ENCODE data around the gene UTP20. TPM values are rescaled to one million over a fixed set of nuclear protein-coding genes. Genes with fewer than 3 reads are reported as not detected.

Gene UTP20
- polyA plus RNA-seq, 2 of the 4 experiments (the other 2 are of a cell fraction) = 12.6 to 34.6 TPM

DNA sequence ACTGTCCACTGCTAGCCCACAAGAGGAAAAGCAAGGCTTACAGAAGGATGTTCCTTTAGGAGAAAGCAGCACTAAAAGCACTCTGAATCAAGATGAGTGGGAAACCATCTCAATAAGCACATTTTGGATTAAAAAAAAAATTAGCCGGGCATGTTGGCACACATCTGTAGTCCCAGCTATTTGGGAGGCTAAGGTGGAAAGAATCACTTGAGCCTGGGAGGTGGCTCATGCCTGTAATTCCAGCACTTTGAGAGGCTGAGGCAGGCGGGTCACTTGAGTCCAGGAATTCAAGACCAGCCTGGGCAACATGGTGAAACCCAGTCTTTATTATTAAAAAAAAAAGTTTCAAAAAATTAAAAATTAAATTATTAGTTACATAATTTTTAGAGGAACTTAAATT, 144.7 kb downstream of the UTP20 start:
- no peak for ATAC-seq
- H3K4me3 ChIP-seq = no peak overlapping the region
- no peaks in the 10 kb centered on the region for H3K4me1 ChIP-seq

DNA sequence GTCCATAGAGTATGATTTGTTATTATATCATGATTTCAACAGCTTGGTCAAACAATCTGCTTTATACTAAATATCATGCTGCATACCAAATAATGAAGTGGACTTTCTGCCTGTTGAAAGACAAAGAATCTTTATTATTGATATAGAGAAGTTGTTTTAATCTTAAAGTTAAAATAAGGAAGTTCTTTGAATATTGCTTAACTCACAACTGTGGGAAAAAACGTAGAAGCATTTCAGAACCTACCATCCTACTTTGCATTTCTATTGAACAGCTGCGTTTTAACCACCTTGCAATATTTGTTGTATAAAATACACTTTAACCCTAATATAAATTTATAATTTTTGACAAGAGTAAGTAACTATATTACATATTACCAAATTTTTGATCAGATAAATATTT, 150.6 kb downstream of the UTP20 start:
- Histone ChIP-seq H3K4me2 (no peak overlapping the region), H3K27ac (no peak overlapping the region), H3K9me3 (no peaks in the 10 kb centered on the region), H3K4me1 (no peaks in the 10 kb centered on the region), H3K4me3 (no peak overlapping the region)
- FAIRE-seq (no peak), ATAC-seq (no peak), DNase-seq (ENCODE audit: low read depth in 1 of 2, low spot score in 1 of 2) (no peak)
- CTCF ChIA-PET = interaction anchor here (1.0 kb wide), 2 partner anchors 16 to 23 kb away, joined by 3 read pairs; partner anchors contain the start of gene ARL1
- POLR2A ChIA-PET = no interaction called here
- 53% methylated on average over 2 of the region's 2 CpGs for WGBS (ENCODE audit: missing lambda C conversion rate)
- TF ChIP-seq MAFK (IDR thresholded peaks at IDR 0.05; ENCODE audit: partially characterized antibody) (no peak), RFX5 (IDR thresholded peaks at IDR 0.05) (no peak), JUNB (IDR thresholded peaks at IDR 0.05) (no peak), MAZ (IDR thresholded peaks at IDR 0.05; ENCODE audit: borderline replicate concordance, low read depth, low read length) (no peak), HDAC2 (IDR thresholded peaks at IDR 0.05) (no peak), NPAS2 (CRISPR knock-in tag; IDR thresholded peaks at IDR 0.05; ENCODE audit: borderline replicate concordance) (no peak), PHF8 (IDR thresholded peaks at IDR 0.05; ENCODE audit: borderline replicate concordance, low read depth) (no peak), FOXS1 (CRISPR knock-in tag; IDR thresholded peaks at IDR 0.05) (no peak)
- TF ChIP-seq, protein P1, sequence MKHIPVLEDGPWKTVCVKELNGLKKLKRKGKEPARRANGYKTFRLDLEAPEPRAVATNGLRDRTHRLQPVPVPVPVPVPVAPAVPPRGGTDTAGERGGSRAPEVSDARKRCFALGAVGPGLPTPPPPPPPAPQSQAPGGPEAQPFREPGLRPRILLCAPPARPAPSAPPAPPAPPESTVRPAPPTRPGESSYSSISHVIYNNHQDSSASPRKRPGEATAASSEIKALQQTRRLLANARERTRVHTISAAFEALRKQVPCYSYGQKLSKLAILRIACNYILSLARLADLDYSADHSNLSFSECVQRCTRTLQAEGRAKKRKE (CRISPR knock-in tag; IDR thresholded peaks at IDR 0.05; ENCODE audit: low read depth) = no peak
- TF ChIP-seq, protein P2, sequence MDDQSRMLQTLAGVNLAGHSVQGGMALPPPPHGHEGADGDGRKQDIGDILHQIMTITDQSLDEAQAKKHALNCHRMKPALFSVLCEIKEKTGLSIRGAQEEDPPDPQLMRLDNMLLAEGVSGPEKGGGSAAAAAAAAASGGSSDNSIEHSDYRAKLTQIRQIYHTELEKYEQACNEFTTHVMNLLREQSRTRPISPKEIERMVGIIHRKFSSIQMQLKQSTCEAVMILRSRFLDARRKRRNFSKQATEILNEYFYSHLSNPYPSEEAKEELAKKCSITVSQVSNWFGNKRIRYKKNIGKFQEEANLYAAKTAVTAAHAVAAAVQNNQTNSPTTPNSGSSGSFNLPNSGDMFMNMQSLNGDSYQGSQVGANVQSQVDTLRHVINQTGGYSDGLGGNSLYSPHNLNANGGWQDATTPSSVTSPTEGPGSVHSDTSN (IDR thresholded peaks at IDR 0.05) = no peak
- TF ChIP-seq, protein P3, sequence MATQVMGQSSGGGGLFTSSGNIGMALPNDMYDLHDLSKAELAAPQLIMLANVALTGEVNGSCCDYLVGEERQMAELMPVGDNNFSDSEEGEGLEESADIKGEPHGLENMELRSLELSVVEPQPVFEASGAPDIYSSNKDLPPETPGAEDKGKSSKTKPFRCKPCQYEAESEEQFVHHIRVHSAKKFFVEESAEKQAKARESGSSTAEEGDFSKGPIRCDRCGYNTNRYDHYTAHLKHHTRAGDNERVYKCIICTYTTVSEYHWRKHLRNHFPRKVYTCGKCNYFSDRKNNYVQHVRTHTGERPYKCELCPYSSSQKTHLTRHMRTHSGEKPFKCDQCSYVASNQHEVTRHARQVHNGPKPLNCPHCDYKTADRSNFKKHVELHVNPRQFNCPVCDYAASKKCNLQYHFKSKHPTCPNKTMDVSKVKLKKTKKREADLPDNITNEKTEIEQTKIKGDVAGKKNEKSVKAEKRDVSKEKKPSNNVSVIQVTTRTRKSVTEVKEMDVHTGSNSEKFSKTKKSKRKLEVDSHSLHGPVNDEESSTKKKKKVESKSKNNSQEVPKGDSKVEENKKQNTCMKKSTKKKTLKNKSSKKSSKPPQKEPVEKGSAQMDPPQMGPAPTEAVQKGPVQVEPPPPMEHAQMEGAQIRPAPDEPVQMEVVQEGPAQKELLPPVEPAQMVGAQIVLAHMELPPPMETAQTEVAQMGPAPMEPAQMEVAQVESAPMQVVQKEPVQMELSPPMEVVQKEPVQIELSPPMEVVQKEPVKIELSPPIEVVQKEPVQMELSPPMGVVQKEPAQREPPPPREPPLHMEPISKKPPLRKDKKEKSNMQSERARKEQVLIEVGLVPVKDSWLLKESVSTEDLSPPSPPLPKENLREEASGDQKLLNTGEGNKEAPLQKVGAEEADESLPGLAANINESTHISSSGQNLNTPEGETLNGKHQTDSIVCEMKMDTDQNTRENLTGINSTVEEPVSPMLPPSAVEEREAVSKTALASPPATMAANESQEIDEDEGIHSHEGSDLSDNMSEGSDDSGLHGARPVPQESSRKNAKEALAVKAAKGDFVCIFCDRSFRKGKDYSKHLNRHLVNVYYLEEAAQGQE (IDR thresholded peaks at IDR 0.05) = no peak
- TF ChIP-seq, protein P4, sequence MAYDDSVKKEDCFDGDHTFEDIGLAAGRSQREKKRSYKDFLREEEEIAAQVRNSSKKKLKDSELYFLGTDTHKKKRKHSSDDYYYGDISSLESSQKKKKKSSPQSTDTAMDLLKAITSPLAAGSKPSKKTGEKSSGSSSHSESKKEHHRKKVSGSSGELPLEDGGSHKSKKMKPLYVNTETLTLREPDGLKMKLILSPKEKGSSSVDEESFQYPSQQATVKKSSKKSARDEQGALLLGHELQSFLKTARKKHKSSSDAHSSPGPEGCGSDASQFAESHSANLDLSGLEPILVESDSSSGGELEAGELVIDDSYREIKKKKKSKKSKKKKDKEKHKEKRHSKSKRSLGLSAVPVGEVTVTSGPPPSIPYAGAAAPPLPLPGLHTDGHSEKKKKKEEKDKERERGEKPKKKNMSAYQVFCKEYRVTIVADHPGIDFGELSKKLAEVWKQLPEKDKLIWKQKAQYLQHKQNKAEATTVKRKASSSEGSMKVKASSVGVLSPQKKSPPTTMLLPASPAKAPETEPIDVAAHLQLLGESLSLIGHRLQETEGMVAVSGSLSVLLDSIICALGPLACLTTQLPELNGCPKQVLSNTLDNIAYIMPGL (CRISPR knock-in tag; IDR thresholded peaks at IDR 0.05; ENCODE audit: borderline replicate concordance) = no peak

More for the DNA sequence above, 144.7 kb downstream of the UTP20 start:
- FAIRE-seq = no peak
- CTCF ChIA-PET = no interaction called here
- Histone ChIP-seq H3K4me2 (no peak overlapping the region), H3K9me3 (no peaks in the 10 kb centered on the region), H3K27ac (no peak overlapping the region)
- no peak for DNase-seq (ENCODE audit: low read depth in 1 of 2, low spot score in 1 of 2)
- 87% methylated on average over 2 of the region's 2 CpGs for WGBS (ENCODE audit: missing lambda C conversion rate)
- POLR2A ChIA-PET = no interaction called here
- TF ChIP-seq, protein P5, sequence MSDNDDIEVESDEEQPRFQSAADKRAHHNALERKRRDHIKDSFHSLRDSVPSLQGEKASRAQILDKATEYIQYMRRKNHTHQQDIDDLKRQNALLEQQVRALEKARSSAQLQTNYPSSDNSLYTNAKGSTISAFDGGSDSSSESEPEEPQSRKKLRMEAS (IDR thresholded peaks at IDR 0.05) = no peak
- no peak for TF ChIP-seq ESRRA (IDR thresholded peaks at IDR 0.05; ENCODE audit: borderline replicate concordance, low read length)
- TF ChIP-seq, protein P6, sequence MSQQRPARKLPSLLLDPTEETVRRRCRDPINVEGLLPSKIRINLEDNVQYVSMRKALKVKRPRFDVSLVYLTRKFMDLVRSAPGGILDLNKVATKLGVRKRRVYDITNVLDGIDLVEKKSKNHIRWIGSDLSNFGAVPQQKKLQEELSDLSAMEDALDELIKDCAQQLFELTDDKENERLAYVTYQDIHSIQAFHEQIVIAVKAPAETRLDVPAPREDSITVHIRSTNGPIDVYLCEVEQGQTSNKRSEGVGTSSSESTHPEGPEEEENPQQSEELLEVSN (IDR thresholded peaks at IDR 0.05; ENCODE audit: borderline replicate concordance, low read depth) = no peak
- TF ChIP-seq RNF2 (IDR thresholded peaks at IDR 0.05; ENCODE audit: borderline replicate concordance, low read depth) = no peak
- TF ChIP-seq MYC (IDR thresholded peaks at IDR 0.05; ENCODE audit: borderline replicate concordance, low read length) = no peak
- TF ChIP-seq BHLHE40 (IDR thresholded peaks at IDR 0.05; ENCODE audit: low read depth, low read length) = no peak
- TF ChIP-seq HEYL (CRISPR knock-in tag; IDR thresholded peaks at IDR 0.05) = no peak
- TF ChIP-seq KDM1A (IDR thresholded peaks at IDR 0.05; ENCODE audit: low read depth) = no peak
- TF ChIP-seq, protein P7, sequence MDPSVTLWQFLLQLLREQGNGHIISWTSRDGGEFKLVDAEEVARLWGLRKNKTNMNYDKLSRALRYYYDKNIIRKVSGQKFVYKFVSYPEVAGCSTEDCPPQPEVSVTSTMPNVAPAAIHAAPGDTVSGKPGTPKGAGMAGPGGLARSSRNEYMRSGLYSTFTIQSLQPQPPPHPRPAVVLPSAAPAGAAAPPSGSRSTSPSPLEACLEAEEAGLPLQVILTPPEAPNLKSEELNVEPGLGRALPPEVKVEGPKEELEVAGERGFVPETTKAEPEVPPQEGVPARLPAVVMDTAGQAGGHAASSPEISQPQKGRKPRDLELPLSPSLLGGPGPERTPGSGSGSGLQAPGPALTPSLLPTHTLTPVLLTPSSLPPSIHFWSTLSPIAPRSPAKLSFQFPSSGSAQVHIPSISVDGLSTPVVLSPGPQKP (IDR thresholded peaks at IDR 0.05; ENCODE audit: low read depth, low read length) = no peak
- TF ChIP-seq RAD21 (conservative IDR thresholded peaks at IDR 0.05 in 1 of 2, IDR thresholded peaks at IDR 0.05 in 1 of 2) = no peak
- TF ChIP-seq MAZ (IDR thresholded peaks at IDR 0.05; ENCODE audit: borderline replicate concordance, low read depth, low read length) = no peak
- no peak for TF ChIP-seq CBX2 (IDR thresholded peaks at IDR 0.05; ENCODE audit: borderline replicate concordance, low read depth)
- TF ChIP-seq, protein P2 (IDR thresholded peaks at IDR 0.05) = no peak
